Measurements from ENCODE around the gene SH3BP2. TPM values are rescaled to one million over a fixed set of nuclear protein-coding genes. Genes with fewer than 3 reads are reported as not detected.

Gene SH3BP2
- total RNA-seq, 1 experiment from 2014 or later = 52.8 TPM

- CTCF ChIA-PET = no interaction called here
- BruUV-seq (replicated peaks) = no TSS peak
- no peaks in the 10 kb centered on the region for H3K9me3 ChIP-seq (ENCODE audit: control insufficient read depth in 1 of 2, insufficient read depth in 1 of 2, low read depth in 1 of 2, low read length in 2 of 2)
These were observed 40.2 kb downstream of the SH3BP2 start for GRCh38 chr4:2832981-2833670.

DNA sequence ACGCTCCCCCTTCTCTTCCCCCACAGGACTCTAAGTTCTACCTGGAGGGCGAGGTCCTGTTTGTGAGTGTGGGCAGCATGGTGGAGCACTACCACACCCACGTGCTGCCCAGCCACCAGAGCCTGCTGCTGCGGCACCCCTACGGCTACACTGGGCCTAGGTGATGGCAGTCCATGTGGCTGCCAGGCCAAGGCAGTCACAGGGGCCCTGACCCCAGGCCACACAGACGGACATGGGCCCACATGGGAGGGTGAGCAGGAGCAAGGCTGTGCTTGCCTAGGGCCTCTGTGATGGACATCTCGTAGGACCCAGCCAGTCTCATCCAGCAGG lies 40.8 kb downstream of the SH3BP2 start:
- Histone ChIP-seq H2AFZ (ENCODE audit: low read depth, low read length, poor library complexity, severe bottlenecking) (no peak overlapping the region), H3K4me1 (ENCODE audit: control insufficient read depth in 1 of 2, insufficient read depth in 2 of 2, low read length in 2 of 2) (no peaks in the 10 kb centered on the region), H3K79me2 (ENCODE audit: insufficient read depth, low read length) (no peaks in the 10 kb centered on the region), H3K36me3 (ENCODE audit: control insufficient read depth in 1 of 2, insufficient read depth in 2 of 2, low read length in 2 of 2) (peaks cover 0 to 17% of the 10 kb centered on the region in 2 experiments; a peak in 2 of 4 replicates), H4K20me1 (ENCODE audit: insufficient read depth) (no peaks in the 10 kb centered on the region), H3K4me2 (ENCODE audit: low read length) (no peak overlapping the region), H3K9ac (ENCODE audit: low read length) (no peak overlapping the region), H3K9me3 (ENCODE audit: control insufficient read depth in 1 of 2, insufficient read depth in 1 of 2, low read depth in 1 of 2, low read length in 2 of 2) (no peaks in the 10 kb centered on the region), H3K9me2 (ENCODE audit: insufficient read depth) (no peaks in the 10 kb centered on the region), H3K27me3 (ENCODE audit: insufficient read depth, low read length) (no peaks in the 10 kb centered on the region), H3K4me3 (replicated peaks in 1 of 2; ENCODE audit: low read depth in 1 of 2, low read length in 2 of 2) (no peak overlapping the region), H3K27ac (ENCODE audit: low read depth, low read length) (no peak overlapping the region)
- DNase-seq (ENCODE audit: low read depth, low spot score) (no peak), ATAC-seq (no peak)
- ChIA-PET CTCF (no interaction called here), RAD21 (ENCODE audit: low non-redundant PET in 1 of 2, low total read pairs in 2 of 2, uncharacterized antibody in 2 of 2, unreplicated experiment in 2 of 2) (no interaction called here), POLR2A (no interaction called here)
- TF ChIP-seq EGR1 (IDR thresholded peaks at IDR 0.05; ENCODE audit: low read depth) = no peak
- TF ChIP-seq EZH2 (IDR thresholded peaks at IDR 0.05) = no peak
- no peak for TF ChIP-seq REST (IDR thresholded peaks at IDR 0.05; ENCODE audit: low read depth)
- no peak for TF ChIP-seq CBX3 (IDR thresholded peaks at IDR 0.05; ENCODE audit: low read depth)
- no peak for TF ChIP-seq SRF (IDR thresholded peaks at IDR 0.05; ENCODE audit: low read depth)
- TF ChIP-seq POLR2A (IDR thresholded peaks at IDR 0.05; ENCODE audit: borderline replicate concordance, extremely low read depth, insufficient read depth, insufficient read length) = no peak
- TF ChIP-seq TCF7L2 (IDR thresholded peaks at IDR 0.05; ENCODE audit: borderline replicate concordance, extremely low read depth, insufficient read depth, insufficient read length) = no peak
- TF ChIP-seq YY1 (IDR thresholded peaks at IDR 0.05; ENCODE audit: extremely low read depth, insufficient replicate concordance, low read depth, low read length) = no peak
- TF ChIP-seq FOSL1 (IDR thresholded peaks at IDR 0.05; ENCODE audit: low read depth) = no peak
- no peak for TF ChIP-seq ELF1 (IDR thresholded peaks at IDR 0.05; ENCODE audit: borderline replicate concordance, low read depth)
- TF ChIP-seq CEBPB (IDR thresholded peaks at IDR 0.05; ENCODE audit: low read depth) = no peak
- TF ChIP-seq, protein P1, sequence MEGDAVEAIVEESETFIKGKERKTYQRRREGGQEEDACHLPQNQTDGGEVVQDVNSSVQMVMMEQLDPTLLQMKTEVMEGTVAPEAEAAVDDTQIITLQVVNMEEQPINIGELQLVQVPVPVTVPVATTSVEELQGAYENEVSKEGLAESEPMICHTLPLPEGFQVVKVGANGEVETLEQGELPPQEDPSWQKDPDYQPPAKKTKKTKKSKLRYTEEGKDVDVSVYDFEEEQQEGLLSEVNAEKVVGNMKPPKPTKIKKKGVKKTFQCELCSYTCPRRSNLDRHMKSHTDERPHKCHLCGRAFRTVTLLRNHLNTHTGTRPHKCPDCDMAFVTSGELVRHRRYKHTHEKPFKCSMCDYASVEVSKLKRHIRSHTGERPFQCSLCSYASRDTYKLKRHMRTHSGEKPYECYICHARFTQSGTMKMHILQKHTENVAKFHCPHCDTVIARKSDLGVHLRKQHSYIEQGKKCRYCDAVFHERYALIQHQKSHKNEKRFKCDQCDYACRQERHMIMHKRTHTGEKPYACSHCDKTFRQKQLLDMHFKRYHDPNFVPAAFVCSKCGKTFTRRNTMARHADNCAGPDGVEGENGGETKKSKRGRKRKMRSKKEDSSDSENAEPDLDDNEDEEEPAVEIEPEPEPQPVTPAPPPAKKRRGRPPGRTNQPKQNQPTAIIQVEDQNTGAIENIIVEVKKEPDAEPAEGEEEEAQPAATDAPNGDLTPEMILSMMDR (IDR thresholded peaks at IDR 0.05 in 2 of 3, conservative IDR thresholded peaks at IDR 0.05 in 1 of 3; ENCODE audit: borderline replicate concordance in 1 of 3, insufficient read depth in 1 of 3, low read depth in 2 of 3, low read length in 2 of 3) = no peak
- TF ChIP-seq ZNF274 (IDR thresholded peaks at IDR 0.05; ENCODE audit: low read depth, low read length) = no peak
- TF ChIP-seq ZFX (IDR thresholded peaks at IDR 0.05) = no peak
- TF ChIP-seq ATF3 (IDR thresholded peaks at IDR 0.05) = no peak
- intact Hi-C loops (cut with micrococcal nuclease) = no loop called here
- no TSS peak for BruUV-seq (replicated peaks)

More at GRCh38 chr4:2832981-2833670, 40.2 kb downstream of the SH3BP2 start:
- Histone ChIP-seq H3K4me2 (ENCODE audit: low read length) (no peak overlapping the region), H3K9me2 (ENCODE audit: insufficient read depth) (no peaks in the 10 kb centered on the region), H3K4me3 (replicated peaks in 1 of 2; ENCODE audit: low read depth in 1 of 2, low read length in 2 of 2) (no peak overlapping the region), H3K4me1 (ENCODE audit: control insufficient read depth in 1 of 2, insufficient read depth in 2 of 2, low read length in 2 of 2) (no peaks in the 10 kb centered on the region), H4K20me1 (ENCODE audit: insufficient read depth) (no peaks in the 10 kb centered on the region), H3K36me3 (ENCODE audit: control insufficient read depth in 1 of 2, insufficient read depth in 2 of 2, low read length in 2 of 2) (peaks cover 0 to 22% of the 10 kb centered on the region in 2 experiments; a peak in 2 of 4 replicates), H3K27me3 (ENCODE audit: insufficient read depth, low read length) (no peaks in the 10 kb centered on the region), H2AFZ (ENCODE audit: low read depth, low read length, poor library complexity, severe bottlenecking) (no peak overlapping the region), H3K79me2 (ENCODE audit: insufficient read depth, low read length) (no peaks in the 10 kb centered on the region), H3K27ac (ENCODE audit: low read depth, low read length) (no peak overlapping the region), H3K9ac (ENCODE audit: low read length) (no peak overlapping the region)
- POLR2A ChIA-PET = no interaction called here
- TF ChIP-seq CBX3 (IDR thresholded peaks at IDR 0.05; ENCODE audit: low read depth) = no peak
- no peak for TF ChIP-seq TCF7L2 (IDR thresholded peaks at IDR 0.05; ENCODE audit: borderline replicate concordance, extremely low read depth, insufficient read depth, insufficient read length)
- no peak for TF ChIP-seq ZNF274 (IDR thresholded peaks at IDR 0.05; ENCODE audit: low read depth, low read length)
- intact Hi-C loops (cut with micrococcal nuclease) = no loop called here
- DNase-seq (ENCODE audit: low read depth, low spot score) (no peak), ATAC-seq (no peak)
- RAD21 ChIA-PET (ENCODE audit: low non-redundant PET in 1 of 2, low total read pairs in 2 of 2, uncharacterized antibody in 2 of 2, unreplicated experiment in 2 of 2) = no interaction called here
